Smooth muscle cell (in vitro differentiated cells): Measurements from ENCODE around the gene LRRC30. TPM values are rescaled to one million over a fixed set of nuclear protein-coding genes. Genes with fewer than 3 reads are reported as not detected.

Experiments
- DNase-seq: peaks from one replicate; lab custom pipeline; 2025; ENCODE audit not compliant: unreplicated experiment; lab: John Stamatoyannopoulos, UW
- H2AFZ ChIP-seq: fragments of 200-600 bp; sonication (generic); 2 replicates; pipeline ENCODE4 v1.6.0; 2016; ENCODE audit warnings: antibody characterized with exemption, low read depth, mild to moderate bottlenecking
- H3F3A ChIP-seq: fragments of 200-600 bp; sonication (generic); 2 replicates; pipeline ENCODE4 v1.6.0; 2017; ENCODE audit warnings: antibody characterized with exemption, low read depth
- H3K27ac ChIP-seq: fragments of 200-600 bp; sonication (generic); 2 replicates; pipeline ENCODE4 v1.5.1; 2016; ENCODE audit warnings: low read depth, mild to moderate bottlenecking
- H3K27me3 ChIP-seq: fragments of 200-600 bp; sonication (generic); 2 replicates; pipeline ENCODE4 v1.6.1; 2016; ENCODE audit warnings: low read depth, mild to moderate bottlenecking
- H3K36me3 ChIP-seq: fragments of 200-600 bp; sonication (generic); 2 replicates; pipeline ENCODE4 v1.5.1; 2016; ENCODE audit warnings: low read depth
- H3K4me1 ChIP-seq: fragments of 200-600 bp; sonication (generic); 2 replicates; pipeline ENCODE4 v1.5.1; 2016; ENCODE audit warnings: low read depth
- H3K4me2 ChIP-seq: fragments of 200-600 bp; sonication (generic); 2 replicates; pipeline ENCODE4 v1.6.0; 2016; ENCODE audit warnings: mild to moderate bottlenecking
- H3K4me3 ChIP-seq: fragments of 200-600 bp; sonication (generic); 2 replicates; pipeline ENCODE4 v1.5.1; 2016; ENCODE audit warnings: mild to moderate bottlenecking
- H3K79me2 ChIP-seq: fragments of 200-600 bp; sonication (generic); 2 replicates; pipeline ENCODE4 v1.6.0; 2016; ENCODE audit warnings: low read depth, mild to moderate bottlenecking
- H3K9ac ChIP-seq: fragments of 200-600 bp; sonication (generic); 2 replicates; pipeline ENCODE4 v1.6.0; 2016; ENCODE audit warnings: low read depth
- H3K9me3 ChIP-seq: fragments of 200-600 bp; sonication (generic); replicated peaks from 2 replicates; pipeline ENCODE4 v1.5.1; 2016; ENCODE audit warnings: low read depth
- H4K20me1 ChIP-seq: fragments of 200-600 bp; sonication (generic); 2 replicates; pipeline ENCODE4 v1.6.0; 2016; ENCODE audit warnings: low read depth
- CTCF ChIP-seq: fragments of 200-600 bp; sonication (generic); IDR thresholded peaks from 2 replicates; pipeline ENCODE4 v1.5.1; 2017; ENCODE audit warnings: borderline replicate concordance, mild to moderate bottlenecking, antibody characterized with exemption; ENCODE audit not compliant: insufficient read depth, poor library complexity, severe bottlenecking
- WGBS: methylation state at CpG from one replicate; pipeline ENCODE4 v1.1.7; 2016; ENCODE audit warnings: low lambda C conversion rate; 5-methylcytosine and 5-hydroxymethylcytosine counted together
- polyA plus RNA-seq: library from polyadenylated mRNA; unstranded; fragments of >200 nt; fragmentation: Nextera tagmentation; extraction: Ambion mirVana; gene quantifications from 2 replicates; pipeline ENCODE4 v1.2.1, GENCODE V29; 2016
- total RNA-seq: library from RNA; depleted of rRNA; stranded (reverse); fragments of >200 nt; gene quantifications from 2 replicates; pipeline ENCODE4 v1.2.3, GENCODE V29; 2014

Gene LRRC30
- total and polyA plus RNA-seq, 2 experiments from 2014 or later, result not detected

- H4K20me1 ChIP-seq, result no peaks in the 10 kb centered on the region
- DNase-seq, result no peak
Measured at GRCh38 chr18:7191736-7192135, 39.2 kb upstream of the LRRC30 start.

GRCh38 chr18:7195266-7195665, 35.6 kb upstream of the LRRC30 start:
- H3K9ac ChIP-seq, result no peak overlapping the region
- H3K4me1 ChIP-seq, result no peaks in the 10 kb centered on the region
- no peaks in the 10 kb centered on the region for H3K27me3 ChIP-seq
- 100% methylated on average over 4 of the region's 5 CpGs for WGBS
- no peaks in the 10 kb centered on the region for H3F3A ChIP-seq
- TF ChIP-seq CTCF, result no peak
- no peak overlapping the region for H3K4me2 ChIP-seq
- DNase-seq, result no peak
- no peak overlapping the region for H3K4me3 ChIP-seq
- no peak overlapping the region for H3K27ac ChIP-seq
- no peaks in the 10 kb centered on the region for H3K9me3 ChIP-seq
- no peaks in the 10 kb centered on the region for H3K79me2 ChIP-seq
- H4K20me1 ChIP-seq, result no peaks in the 10 kb centered on the region
- no peaks in the 10 kb centered on the region for H3K36me3 ChIP-seq
- no peak overlapping the region for H2AFZ ChIP-seq

More at GRCh38 chr18:7191736-7192135, 39.2 kb upstream of the LRRC30 start:
- Histone ChIP-seq H3F3A (no peaks in the 10 kb centered on the region), H3K27me3 (no peaks in the 10 kb centered on the region), H3K9ac (no peak overlapping the region), H2AFZ (no peak overlapping the region), H3K36me3 (no peaks in the 10 kb centered on the region), H3K9me3 (no peaks in the 10 kb centered on the region), H3K27ac (no peak overlapping the region), H3K79me2 (no peaks in the 10 kb centered on the region), H3K4me2 (no peak overlapping the region), H3K4me3 (no peak overlapping the region), H3K4me1 (no peaks in the 10 kb centered on the region)
- no peak for TF ChIP-seq CTCF
- 89% methylated on average over 2 of the region's 2 CpGs for WGBS

- no peak overlapping the region for H3K27ac ChIP-seq
- no peaks in the 10 kb centered on the region for H3F3A ChIP-seq
- H3K4me1 ChIP-seq, result no peaks in the 10 kb centered on the region
- H3K79me2 ChIP-seq, result no peaks in the 10 kb centered on the region
- 94% methylated on average over 3 of the region's 3 CpGs for WGBS
- no peak overlapping the region for H3K9ac ChIP-seq
- DNase-seq, result no peak
- H2AFZ ChIP-seq, result no peak overlapping the region
- TF ChIP-seq CTCF, result no peak
- H4K20me1 ChIP-seq, result no peaks in the 10 kb centered on the region
- no peaks in the 10 kb centered on the region for H3K27me3 ChIP-seq
- no peaks in the 10 kb centered on the region for H3K36me3 ChIP-seq
- no peak overlapping the region for H3K4me3 ChIP-seq
- no peak overlapping the region for H3K4me2 ChIP-seq
- no peaks in the 10 kb centered on the region for H3K9me3 ChIP-seq
Measured at GRCh38 chr18:7196421-7196820, 34.5 kb upstream of the LRRC30 start.

- H3K9me3 ChIP-seq, result no peaks in the 10 kb centered on the region
- H3K9ac ChIP-seq, result no peak overlapping the region
- no peak overlapping the region for H2AFZ ChIP-seq
- H3F3A ChIP-seq, result no peaks in the 10 kb centered on the region
- TF ChIP-seq CTCF, result no peak
- H3K4me3 ChIP-seq, result no peak overlapping the region
- H3K36me3 ChIP-seq, result no peaks in the 10 kb centered on the region
- H4K20me1 ChIP-seq, result no peaks in the 10 kb centered on the region
- H3K4me2 ChIP-seq, result no peak overlapping the region
- H3K27ac ChIP-seq, result no peak overlapping the region
- H3K27me3 ChIP-seq, result no peaks in the 10 kb centered on the region
- no peak for DNase-seq
- peaks cover 4% of the 10 kb centered on the region for H3K4me1 ChIP-seq
- no peaks in the 10 kb centered on the region for H3K79me2 ChIP-seq
- 81% methylated on average over 2 of the region's 2 CpGs for WGBS
Measured at GRCh38 chr18:7197854-7198253, 33.0 kb upstream of the LRRC30 start.
